GM18861 (cell line): ENCODE data around the gene CRIP2.

Experiments used
- ATAC-seq: cut with Tn5 transposase; IDR thresholded peaks from one replicate; pipeline ENCODE4 v1.9.1; 2021; ENCODE audit not compliant: unreplicated experiment

CRIP2 gene

GRCh38 chr14:105474483-105475268 is at the start of gene CRIP2:
Gene CRIP2, plus strand, starts transcription at chr14:105474821. Its CDS starts 42 bp downstream, at chr14:105474863.
- no peak for ATAC-seq

GRCh38 chr14:105424861-105425260 is 49.8 kb upstream of the CRIP2 start:
- no peak for ATAC-seq

GRCh38 chr14:105425823-105426247 is 48.8 kb upstream of the CRIP2 start:
- ATAC-seq: no peak

- no peak for ATAC-seq
Measured at GRCh38 chr14:105426416-105427130, 48.0 kb upstream of the CRIP2 start.

- ATAC-seq: no peak
Measured at GRCh38 chr14:105427412-105427811, 47.2 kb upstream of the CRIP2 start.

GRCh38 chr14:105427936-105428485 is 46.6 kb upstream of the CRIP2 start:
- ATAC-seq: no peak

DNA sequence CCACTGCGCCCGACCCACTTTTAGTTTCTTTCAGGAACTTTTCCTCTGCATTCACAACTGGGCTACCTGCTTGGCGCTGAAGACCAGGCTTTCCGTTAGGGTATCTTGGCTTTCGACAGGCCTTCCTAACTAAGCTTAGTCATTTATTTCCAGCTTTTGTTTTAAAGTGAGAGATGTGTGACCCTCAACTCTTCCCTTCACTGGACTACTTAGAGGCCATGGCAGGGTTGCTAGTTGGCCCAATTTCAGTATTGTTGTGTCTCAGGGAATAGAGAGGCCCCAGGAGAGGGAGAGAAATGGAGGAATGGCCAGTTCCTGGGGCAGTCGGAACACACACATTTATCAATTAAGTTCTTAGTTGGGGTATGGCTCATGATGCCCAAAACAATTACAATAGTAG is 44.6 kb upstream of the CRIP2 start:
- no peak for ATAC-seq

DNA sequence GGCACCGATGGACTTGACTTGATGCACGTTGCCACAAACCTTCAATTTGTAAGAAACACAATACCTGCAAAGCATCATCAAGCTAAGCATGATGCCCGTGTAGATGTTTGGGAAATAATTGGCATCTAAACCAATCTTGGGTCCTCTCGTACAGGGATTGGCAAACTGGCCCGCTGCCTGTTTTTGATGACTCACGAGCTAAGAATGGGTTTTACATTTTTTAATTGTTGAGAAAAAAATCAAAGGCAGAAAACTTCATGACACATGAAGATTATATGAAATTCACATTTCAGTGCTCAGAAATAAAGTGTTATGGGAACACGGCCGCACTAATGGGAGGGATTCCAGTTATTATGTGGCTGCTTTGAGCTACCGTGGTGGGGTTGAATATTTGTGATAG is 44.1 kb upstream of the CRIP2 start:
- ATAC-seq: no peak

DNA sequence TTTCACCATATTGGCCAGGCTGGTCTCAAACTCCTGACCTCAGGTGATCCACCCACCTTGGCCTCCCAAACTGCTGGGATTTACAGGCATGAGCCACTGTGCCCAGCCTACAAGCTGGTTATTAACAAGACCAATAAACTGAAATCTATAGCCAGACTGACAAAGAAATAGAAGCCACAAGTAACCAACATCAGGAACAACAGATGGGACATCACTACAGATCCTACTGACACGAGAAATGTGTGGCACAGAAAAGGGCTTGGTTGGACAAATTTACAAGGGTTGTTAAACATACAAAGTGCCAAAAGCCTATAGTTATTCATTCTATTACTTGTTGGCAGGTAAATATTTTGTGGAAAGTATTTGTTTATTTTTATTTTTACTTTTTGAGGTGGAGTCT is 43.4 kb upstream of the CRIP2 start:
- ATAC-seq: no peak

DNA sequence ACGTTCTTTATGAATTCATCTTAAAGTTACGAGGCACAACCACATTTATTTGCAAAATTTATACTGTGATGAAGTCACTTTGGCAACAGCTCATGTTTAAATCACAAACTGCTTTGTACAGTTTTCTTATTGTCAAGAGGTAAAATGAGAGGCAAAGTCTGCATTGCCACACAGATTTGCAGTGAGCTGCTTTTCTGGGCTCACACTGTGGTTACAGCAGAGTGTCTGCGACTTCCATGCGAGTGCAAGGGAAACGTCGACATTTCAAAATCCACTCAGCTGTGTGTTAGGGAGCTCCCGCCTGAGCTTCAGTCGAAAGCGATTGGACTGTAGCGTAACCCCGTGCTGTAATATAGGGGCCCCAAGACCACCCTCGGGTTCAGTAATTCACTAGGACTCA is 42.0 kb upstream of the CRIP2 start:
- ATAC-seq: no peak

- ATAC-seq: no peak
Measured at GRCh38 chr14:105433161-105433605, 41.4 kb upstream of the CRIP2 start.

DNA sequence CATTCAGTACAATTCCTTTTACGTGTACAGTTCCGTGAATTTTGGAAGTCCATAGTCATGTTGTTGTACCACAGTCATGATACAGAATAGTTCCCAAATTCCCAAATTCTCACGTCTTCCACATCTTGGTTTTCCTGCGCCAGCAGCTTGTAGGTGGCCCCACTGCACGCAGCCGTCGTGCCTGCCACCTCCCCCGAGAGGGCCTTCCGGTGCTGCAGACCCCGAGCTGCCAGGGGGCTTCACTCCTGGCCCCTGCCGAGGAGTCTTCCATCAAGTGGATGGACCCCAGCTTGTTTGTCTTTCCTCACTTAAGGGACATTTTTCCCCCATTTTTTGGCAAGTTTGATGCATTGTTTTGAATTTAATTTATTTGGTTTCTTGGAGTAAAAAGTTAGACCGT is 38.2 kb upstream of the CRIP2 start:
- no peak for ATAC-seq

- no peak for ATAC-seq
Measured at GRCh38 chr14:105436891-105437722, 37.5 kb upstream of the CRIP2 start.

DNA sequence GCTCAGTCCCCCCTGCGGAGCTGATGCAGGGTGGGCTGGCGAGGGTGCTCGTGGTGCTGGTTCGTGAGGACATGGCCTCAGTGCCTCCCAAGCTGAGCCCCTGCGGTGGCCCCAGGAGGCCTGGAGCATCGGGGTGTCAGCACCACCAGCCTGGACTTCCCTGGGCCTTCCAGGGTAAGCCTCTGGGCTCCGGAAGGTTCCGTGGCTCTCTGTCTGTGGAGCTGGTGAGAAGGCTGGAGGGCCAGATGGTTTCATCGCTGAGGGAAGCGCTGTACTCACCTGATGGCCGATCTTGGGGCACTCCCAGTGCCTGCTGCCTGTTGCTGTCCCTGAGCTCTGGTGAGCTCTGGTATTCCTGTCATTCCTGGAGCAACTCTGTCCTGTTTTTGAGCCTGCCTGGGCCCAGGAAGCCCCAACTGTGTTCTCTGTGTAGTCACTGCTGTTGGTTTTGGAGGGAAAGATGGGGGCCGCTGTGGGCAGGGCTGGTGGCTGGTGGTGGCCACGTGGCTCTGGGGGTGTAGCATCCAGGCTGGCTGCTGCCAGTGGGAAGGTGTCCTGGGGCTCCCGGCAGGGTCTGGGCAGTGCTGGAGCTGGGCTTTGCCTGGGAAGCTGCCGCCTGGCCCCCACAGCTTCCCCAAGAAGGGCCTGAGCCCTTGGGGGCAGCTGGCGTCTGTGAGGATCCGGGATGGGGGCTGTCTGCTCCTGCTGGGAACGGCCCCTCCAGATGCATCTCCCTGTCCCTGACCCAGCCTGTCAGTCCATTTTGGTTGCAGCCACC is 36.7 kb upstream of the CRIP2 start:
- ATAC-seq: no peak

DNA sequence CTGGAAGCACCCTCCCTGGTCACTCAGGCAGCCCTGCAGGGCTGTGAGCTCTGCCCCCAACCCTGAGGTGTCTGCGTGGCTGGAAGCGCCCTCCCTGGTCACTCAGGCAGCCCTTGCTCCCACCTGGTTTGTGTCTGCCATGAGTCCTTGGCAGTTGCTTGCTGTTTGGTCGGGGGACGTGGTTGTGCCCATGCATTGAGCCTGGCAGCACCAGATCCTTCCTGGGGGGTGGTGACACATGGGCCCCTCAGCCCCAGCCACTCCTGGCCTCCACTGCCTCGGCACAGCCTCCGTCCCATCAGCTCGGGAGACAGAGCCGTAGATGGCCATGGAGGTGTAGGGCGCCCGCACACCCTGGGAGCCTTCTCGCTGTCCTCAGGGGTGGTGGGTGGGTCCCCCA is 35.4 kb upstream of the CRIP2 start:
- no peak for ATAC-seq

DNA sequence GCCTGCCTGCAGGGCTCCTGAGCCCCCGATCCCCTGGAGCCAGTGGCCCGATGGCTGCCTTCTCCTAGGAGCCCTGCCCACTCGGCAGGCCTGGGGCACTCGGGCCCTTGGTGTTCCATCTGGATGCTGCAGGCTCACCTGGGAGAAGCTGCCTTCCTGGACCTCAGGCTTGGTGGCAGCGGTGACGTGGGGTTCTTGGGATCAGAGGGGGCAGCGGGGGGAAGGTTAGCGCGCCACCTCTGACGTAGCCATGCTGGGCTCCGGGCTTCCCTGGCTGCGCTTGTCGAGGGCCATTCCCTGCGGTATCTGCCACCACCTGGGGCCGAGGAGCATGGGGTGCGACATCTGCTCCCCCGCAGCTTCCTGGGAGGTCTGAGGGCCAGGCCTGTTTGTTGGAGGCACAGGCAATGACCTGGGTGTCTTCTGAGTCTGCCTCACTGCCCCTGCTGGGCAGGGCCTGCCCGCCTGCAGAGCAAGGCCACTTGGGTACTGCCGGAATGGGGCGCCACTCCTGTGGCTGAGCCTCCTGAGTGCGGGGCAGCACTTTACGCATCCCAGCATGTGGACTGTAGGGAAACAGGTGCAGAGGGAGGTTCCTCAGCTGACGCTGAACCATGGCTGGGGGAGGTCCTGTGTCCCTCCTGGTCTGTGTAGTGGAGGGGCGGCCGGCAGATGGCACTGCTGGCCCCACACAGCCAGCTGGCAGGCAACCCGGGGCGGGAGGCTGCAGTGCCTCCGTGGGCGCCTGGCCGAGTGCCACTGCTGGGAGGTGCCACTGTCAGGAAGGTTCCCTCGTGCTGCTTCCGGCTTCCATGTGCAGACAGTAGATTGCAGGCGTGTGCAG is 34.7 kb upstream of the CRIP2 start:
- ATAC-seq: no peak

- ATAC-seq: no peak
Measured at GRCh38 chr14:105440554-105440900, 34.1 kb upstream of the CRIP2 start.

- no peak for ATAC-seq
Measured at GRCh38 chr14:105440992-105441391, 33.6 kb upstream of the CRIP2 start.

GRCh38 chr14:105442125-105442524 is 32.5 kb upstream of the CRIP2 start:
- ATAC-seq: no peak

DNA sequence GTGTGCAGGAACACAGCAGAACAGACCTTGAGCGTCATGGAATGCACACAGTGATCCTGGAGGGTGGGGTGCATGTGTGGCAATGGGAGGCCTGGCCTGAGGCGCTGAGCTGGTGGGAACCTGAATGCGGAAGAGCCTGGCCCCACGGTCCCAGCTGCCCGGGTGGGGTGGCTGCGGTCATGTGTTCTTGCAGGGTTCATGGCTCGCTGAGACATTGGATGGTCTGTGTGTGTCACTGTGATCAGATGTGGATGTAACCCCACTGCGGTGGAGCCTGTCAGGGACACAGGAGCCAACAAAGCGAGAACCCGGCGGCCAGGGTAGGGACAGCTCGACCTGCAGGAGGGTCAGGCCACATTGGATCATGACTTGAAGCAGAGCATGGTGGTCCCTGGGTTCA is 31.8 kb upstream of the CRIP2 start:
- ATAC-seq: no peak
